ENCODE results near the gene RABGAP1L.

The RABGAP1L gene

GRCh38 chr1:174935961-174936727 is 776.8 kb downstream of the RABGAP1L start:
- no peak for DNase-seq (ENCODE audit: low read depth)

GRCh38 chr1:174938281-174939007 is 779.1 kb downstream of the RABGAP1L start:
- no peak for DNase-seq (ENCODE audit: low read depth)

- no peak for DNase-seq (ENCODE audit: low read depth)
Observed at GRCh38 chr1:174939775-174940545, 780.6 kb downstream of the RABGAP1L start.

- no peak for DNase-seq (ENCODE audit: low read depth)
Observed at GRCh38 chr1:174940646-174941175, 781.4 kb downstream of the RABGAP1L start.

- DNase-seq (ENCODE audit: low read depth) = no peak
Observed at GRCh38 chr1:174942547-174943255, 783.4 kb downstream of the RABGAP1L start.

GRCh38 chr1:174946031-174946430 is 786.7 kb downstream of the RABGAP1L start:
- no peak for DNase-seq (ENCODE audit: low read depth)

- no peak for DNase-seq (ENCODE audit: low read depth)
Observed at GRCh38 chr1:174949061-174949460, 789.7 kb downstream of the RABGAP1L start.

- no peak for DNase-seq (ENCODE audit: low read depth)
Observed at GRCh38 chr1:174949645-174950044, 790.3 kb downstream of the RABGAP1L start.

GRCh38 chr1:174953285-174954072 is 794.2 kb downstream of the RABGAP1L start:
- no peak for DNase-seq (ENCODE audit: low read depth)

- DNase-seq (ENCODE audit: low read depth) = no peak
Observed at GRCh38 chr1:174954073-174954460, 794.7 kb downstream of the RABGAP1L start.

GRCh38 chr1:174954671-174955669 is 795.6 kb downstream of the RABGAP1L start:
- no peak for DNase-seq (ENCODE audit: low read depth)

GRCh38 chr1:174956086-174956485 is 796.8 kb downstream of the RABGAP1L start:
- DNase-seq (ENCODE audit: low read depth) = no peak

GRCh38 chr1:174956976-174957375 is 797.7 kb downstream of the RABGAP1L start:
- DNase-seq (ENCODE audit: low read depth) = no peak

- no peak for DNase-seq (ENCODE audit: low read depth)
Observed at GRCh38 chr1:174957829-174958228, 798.5 kb downstream of the RABGAP1L start.

- no peak for DNase-seq (ENCODE audit: low read depth)
Observed at GRCh38 chr1:174958396-174958795, 799.1 kb downstream of the RABGAP1L start.

GRCh38 chr1:174960362-174960761 is 801.0 kb downstream of the RABGAP1L start:
- no peak for DNase-seq (ENCODE audit: low read depth)

- no peak for DNase-seq (ENCODE audit: low read depth)
Observed at GRCh38 chr1:174963529-174964125, 804.3 kb downstream of the RABGAP1L start.

- DNase-seq (ENCODE audit: low read depth) = no peak
Observed at GRCh38 chr1:174964261-174964971, 805.1 kb downstream of the RABGAP1L start.

GRCh38 chr1:174964972-174965361 is 805.6 kb downstream of the RABGAP1L start:
- DNase-seq (ENCODE audit: low read depth) = no peak

Measured in GM04504 (cell line).